ENCODE measurements around the gene CDC45.

Gene CDC45

DNA sequence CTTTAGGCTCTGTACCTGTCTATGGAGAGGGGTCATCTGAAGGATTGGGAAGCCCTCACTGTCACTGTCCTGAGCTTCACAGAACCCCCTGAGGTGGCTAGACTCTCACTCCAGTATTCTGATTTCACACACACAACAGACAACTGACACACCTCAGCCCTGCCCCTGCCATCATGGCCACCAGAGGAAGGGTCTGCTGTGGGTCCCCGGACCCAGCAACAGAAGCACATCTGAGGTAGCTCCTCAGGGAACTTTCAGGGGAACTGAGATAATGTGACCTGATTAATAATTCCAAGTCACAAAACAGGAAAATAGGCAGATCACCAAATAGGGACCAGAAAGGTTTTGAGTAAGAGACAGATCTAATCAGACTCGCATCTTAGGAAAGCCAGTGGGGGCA, 24.7 kb upstream of the CDC45 start:
- no peaks in the 10 kb centered on the region for H3K79me2 ChIP-seq (ENCODE audit: control insufficient read depth, low read length)
- peaks cover 83% of the 10 kb centered on the region for H3K36me3 ChIP-seq (ENCODE audit: control insufficient read depth, low read length)
- H3K4me3 ChIP-seq (ENCODE audit: low read length), result no peak overlapping the region
- no peaks in the 10 kb centered on the region for H3K4me1 ChIP-seq (ENCODE audit: control insufficient read depth, low read length)
- H3K27ac ChIP-seq (ENCODE audit: low read depth, low read length), result no peak overlapping the region
- H3F3A ChIP-seq (ENCODE audit: control insufficient read depth, insufficient read depth), result peaks cover 8% of the 10 kb centered on the region; the same call in 1 of the 2 replicates
- no peaks in the 10 kb centered on the region for H4K20me1 ChIP-seq (ENCODE audit: control insufficient read depth, insufficient read depth, low read depth, low read length)
- H3K4me2 ChIP-seq (ENCODE audit: low read length), result no peak overlapping the region
- no peaks in the 10 kb centered on the region for H3K27me3 ChIP-seq (ENCODE audit: control insufficient read depth, low read length)
- TF ChIP-seq EZH2phosphoT487 (IDR thresholded peaks at IDR 0.05; ENCODE audit: borderline replicate concordance, low read length), result no peak
- TF ChIP-seq, protein P1, sequence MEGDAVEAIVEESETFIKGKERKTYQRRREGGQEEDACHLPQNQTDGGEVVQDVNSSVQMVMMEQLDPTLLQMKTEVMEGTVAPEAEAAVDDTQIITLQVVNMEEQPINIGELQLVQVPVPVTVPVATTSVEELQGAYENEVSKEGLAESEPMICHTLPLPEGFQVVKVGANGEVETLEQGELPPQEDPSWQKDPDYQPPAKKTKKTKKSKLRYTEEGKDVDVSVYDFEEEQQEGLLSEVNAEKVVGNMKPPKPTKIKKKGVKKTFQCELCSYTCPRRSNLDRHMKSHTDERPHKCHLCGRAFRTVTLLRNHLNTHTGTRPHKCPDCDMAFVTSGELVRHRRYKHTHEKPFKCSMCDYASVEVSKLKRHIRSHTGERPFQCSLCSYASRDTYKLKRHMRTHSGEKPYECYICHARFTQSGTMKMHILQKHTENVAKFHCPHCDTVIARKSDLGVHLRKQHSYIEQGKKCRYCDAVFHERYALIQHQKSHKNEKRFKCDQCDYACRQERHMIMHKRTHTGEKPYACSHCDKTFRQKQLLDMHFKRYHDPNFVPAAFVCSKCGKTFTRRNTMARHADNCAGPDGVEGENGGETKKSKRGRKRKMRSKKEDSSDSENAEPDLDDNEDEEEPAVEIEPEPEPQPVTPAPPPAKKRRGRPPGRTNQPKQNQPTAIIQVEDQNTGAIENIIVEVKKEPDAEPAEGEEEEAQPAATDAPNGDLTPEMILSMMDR (IDR thresholded peaks at IDR 0.05; ENCODE audit: low read depth, low read length, poor library complexity, severe bottlenecking), result no peak
- no peaks in the 10 kb centered on the region for H3K9me2 ChIP-seq (replicated peaks; ENCODE audit: control insufficient read depth, low read length)
- H3K9me3 ChIP-seq (ENCODE audit: control insufficient read depth, insufficient read depth, low read length), result no peaks in the 10 kb centered on the region

DNA sequence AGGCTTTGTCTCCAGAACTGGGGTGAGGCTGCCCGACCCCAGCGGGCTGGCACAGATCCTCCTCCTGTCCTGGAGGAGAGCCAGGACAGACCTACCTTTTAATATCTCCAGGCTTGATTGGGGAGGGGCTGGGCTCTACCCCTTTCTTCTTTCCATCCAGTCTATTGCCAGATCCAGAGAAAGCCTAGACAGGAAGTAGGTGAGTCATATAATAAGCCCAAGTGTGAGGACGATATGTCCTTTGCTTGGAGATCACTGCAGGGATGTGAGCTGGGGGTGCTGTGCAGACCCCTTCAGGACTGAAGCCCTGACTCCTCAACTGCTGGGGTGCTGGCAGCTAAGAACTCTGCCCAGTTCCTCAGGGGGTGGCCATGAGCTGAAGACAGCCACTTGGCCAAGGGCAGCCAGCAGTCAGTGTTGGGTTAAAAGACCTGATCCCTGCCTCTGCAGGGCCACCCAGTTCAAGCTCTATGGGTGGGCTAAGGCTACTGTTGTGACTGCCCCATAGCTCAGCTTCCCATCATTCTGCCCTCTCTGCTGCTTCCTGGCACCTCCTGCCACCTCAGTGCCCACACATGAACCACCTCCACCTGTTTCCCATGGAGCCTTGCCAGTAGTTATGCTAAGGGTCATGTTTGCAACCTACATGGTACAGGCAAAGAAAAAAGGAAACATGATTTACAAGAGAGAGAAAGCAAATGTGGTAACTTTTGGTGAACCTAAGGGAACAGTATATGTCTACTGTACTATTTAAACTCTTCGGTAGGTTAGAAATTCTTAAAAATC, 23.9 kb upstream of the CDC45 start:
- Histone ChIP-seq H3K27me3 (ENCODE audit: control insufficient read depth, low read length) (no peaks in the 10 kb centered on the region), H3K4me1 (ENCODE audit: control insufficient read depth, low read length) (no peaks in the 10 kb centered on the region), H4K20me1 (ENCODE audit: control insufficient read depth, insufficient read depth, low read depth, low read length) (no peaks in the 10 kb centered on the region), H3K36me3 (ENCODE audit: control insufficient read depth, low read length) (peaks cover 82% of the 10 kb centered on the region), H3K27ac (ENCODE audit: low read depth, low read length) (no peak overlapping the region), H3K9me2 (replicated peaks; ENCODE audit: control insufficient read depth, low read length) (no peaks in the 10 kb centered on the region), H3K9me3 (ENCODE audit: control insufficient read depth, insufficient read depth, low read length) (no peaks in the 10 kb centered on the region), H3K4me2 (ENCODE audit: low read length) (no peak overlapping the region), H3F3A (ENCODE audit: control insufficient read depth, insufficient read depth) (peaks cover 3% of the 10 kb centered on the region; the same call in 1 of the 2 replicates), H3K79me2 (ENCODE audit: control insufficient read depth, low read length) (no peaks in the 10 kb centered on the region), H3K4me3 (ENCODE audit: low read length) (no peak overlapping the region)
- no peak for TF ChIP-seq EZH2phosphoT487 (IDR thresholded peaks at IDR 0.05; ENCODE audit: borderline replicate concordance, low read length)
- TF ChIP-seq, protein P1 (IDR thresholded peaks at IDR 0.05; ENCODE audit: low read depth, low read length, poor library complexity, severe bottlenecking), result no peak

GRCh38 chr22:19456541-19456940, 23.2 kb upstream of the CDC45 start:
- Histone ChIP-seq H4K20me1 (ENCODE audit: control insufficient read depth, insufficient read depth, low read depth, low read length) (no peaks in the 10 kb centered on the region), H3K36me3 (ENCODE audit: control insufficient read depth, low read length) (peaks cover 81% of the 10 kb centered on the region)
- TF ChIP-seq, protein P1 (IDR thresholded peaks at IDR 0.05; ENCODE audit: low read depth, low read length, poor library complexity, severe bottlenecking), result no peak

More at GRCh38 chr22:19456541-19456940, 23.2 kb upstream of the CDC45 start:
- no peak overlapping the region for H3K27ac ChIP-seq (ENCODE audit: low read depth, low read length)
- no peaks in the 10 kb centered on the region for H3K27me3 ChIP-seq (ENCODE audit: control insufficient read depth, low read length)
- no peaks in the 10 kb centered on the region for H3K79me2 ChIP-seq (ENCODE audit: control insufficient read depth, low read length)
- no peaks in the 10 kb centered on the region for H3F3A ChIP-seq (ENCODE audit: control insufficient read depth, insufficient read depth)
- no peaks in the 10 kb centered on the region for H3K4me1 ChIP-seq (ENCODE audit: control insufficient read depth, low read length)
- H3K9me3 ChIP-seq (ENCODE audit: control insufficient read depth, insufficient read depth, low read length), result no peaks in the 10 kb centered on the region
- H3K4me3 ChIP-seq (ENCODE audit: low read length), result no peak overlapping the region
- no peaks in the 10 kb centered on the region for H3K9me2 ChIP-seq (replicated peaks; ENCODE audit: control insufficient read depth, low read length)
- H3K4me2 ChIP-seq (ENCODE audit: low read length), result no peak overlapping the region
